Measurements from ENCODE around the gene SPDL1.

DNA sequence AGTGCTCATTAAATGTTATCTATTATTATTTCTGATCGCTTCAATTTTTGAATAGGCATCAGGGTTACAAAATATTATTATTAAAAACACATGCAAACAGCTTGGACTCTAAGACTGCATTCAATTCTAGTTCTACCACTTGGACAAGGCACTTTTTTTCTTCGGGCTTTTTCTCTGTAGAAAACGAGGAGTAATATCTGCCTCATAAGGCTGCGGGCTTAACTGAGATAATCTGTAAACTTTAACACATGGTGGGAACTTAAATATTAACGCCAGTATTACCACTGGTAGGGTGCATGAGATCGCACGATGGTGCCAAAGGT is 511 bp upstream of the SPDL1 start:
- TF ChIP-seq, protein P1, sequence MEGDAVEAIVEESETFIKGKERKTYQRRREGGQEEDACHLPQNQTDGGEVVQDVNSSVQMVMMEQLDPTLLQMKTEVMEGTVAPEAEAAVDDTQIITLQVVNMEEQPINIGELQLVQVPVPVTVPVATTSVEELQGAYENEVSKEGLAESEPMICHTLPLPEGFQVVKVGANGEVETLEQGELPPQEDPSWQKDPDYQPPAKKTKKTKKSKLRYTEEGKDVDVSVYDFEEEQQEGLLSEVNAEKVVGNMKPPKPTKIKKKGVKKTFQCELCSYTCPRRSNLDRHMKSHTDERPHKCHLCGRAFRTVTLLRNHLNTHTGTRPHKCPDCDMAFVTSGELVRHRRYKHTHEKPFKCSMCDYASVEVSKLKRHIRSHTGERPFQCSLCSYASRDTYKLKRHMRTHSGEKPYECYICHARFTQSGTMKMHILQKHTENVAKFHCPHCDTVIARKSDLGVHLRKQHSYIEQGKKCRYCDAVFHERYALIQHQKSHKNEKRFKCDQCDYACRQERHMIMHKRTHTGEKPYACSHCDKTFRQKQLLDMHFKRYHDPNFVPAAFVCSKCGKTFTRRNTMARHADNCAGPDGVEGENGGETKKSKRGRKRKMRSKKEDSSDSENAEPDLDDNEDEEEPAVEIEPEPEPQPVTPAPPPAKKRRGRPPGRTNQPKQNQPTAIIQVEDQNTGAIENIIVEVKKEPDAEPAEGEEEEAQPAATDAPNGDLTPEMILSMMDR (IDR thresholded peaks at IDR 0.05; ENCODE audit: insufficient read depth, low read length): no peak
- no peak for TF ChIP-seq POLR2AphosphoS5 (IDR thresholded peaks at IDR 0.05; ENCODE audit: low read depth)
- TF ChIP-seq GABPA (IDR thresholded peaks at IDR 0.05; ENCODE audit: low read depth): no peak
